ENCODE data around the gene GPSM1.

DNA sequence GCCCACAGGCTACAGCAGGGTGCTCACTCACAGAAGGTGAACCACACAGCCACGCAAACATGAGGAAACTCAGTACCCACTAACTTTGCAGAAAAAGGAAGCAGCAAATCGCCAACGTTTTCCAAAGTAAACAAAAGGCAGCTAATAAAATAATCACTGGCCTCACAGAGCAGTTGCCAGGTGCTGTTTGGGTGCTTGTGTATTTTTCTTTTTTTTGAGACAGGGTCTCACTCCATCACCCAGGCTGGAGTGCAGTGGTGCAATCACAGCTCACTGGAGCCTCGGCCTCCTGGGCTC, 68.8 kb downstream of the GPSM1 start:
- TF ChIP-seq, protein P1, sequence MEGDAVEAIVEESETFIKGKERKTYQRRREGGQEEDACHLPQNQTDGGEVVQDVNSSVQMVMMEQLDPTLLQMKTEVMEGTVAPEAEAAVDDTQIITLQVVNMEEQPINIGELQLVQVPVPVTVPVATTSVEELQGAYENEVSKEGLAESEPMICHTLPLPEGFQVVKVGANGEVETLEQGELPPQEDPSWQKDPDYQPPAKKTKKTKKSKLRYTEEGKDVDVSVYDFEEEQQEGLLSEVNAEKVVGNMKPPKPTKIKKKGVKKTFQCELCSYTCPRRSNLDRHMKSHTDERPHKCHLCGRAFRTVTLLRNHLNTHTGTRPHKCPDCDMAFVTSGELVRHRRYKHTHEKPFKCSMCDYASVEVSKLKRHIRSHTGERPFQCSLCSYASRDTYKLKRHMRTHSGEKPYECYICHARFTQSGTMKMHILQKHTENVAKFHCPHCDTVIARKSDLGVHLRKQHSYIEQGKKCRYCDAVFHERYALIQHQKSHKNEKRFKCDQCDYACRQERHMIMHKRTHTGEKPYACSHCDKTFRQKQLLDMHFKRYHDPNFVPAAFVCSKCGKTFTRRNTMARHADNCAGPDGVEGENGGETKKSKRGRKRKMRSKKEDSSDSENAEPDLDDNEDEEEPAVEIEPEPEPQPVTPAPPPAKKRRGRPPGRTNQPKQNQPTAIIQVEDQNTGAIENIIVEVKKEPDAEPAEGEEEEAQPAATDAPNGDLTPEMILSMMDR (IDR thresholded peaks at IDR 0.05): no peak
- no peak for TF ChIP-seq ZFX (IDR thresholded peaks at IDR 0.05; ENCODE audit: borderline replicate concordance)

Measured in 22Rv1 (cell line).